Measurements from ENCODE around the gene ACTL7A.

DNA sequence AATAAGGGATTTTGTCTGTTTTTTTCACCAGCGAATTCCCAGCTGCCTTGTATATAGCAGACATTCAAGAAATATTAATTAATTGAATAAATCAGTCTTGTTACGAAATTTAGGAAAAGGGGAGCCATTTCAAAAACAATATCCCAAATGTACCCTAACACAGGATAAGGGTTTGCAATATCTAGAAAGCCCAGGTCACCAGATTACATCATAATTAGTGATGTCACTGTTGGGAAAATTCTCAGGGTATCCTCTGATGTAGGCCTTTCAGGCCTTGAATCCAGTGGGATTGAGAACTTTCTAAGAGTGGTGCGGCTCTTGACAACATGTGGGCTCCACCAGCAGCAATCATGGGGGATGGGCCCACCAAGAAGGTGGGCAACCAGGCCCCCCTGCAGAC is at the start of gene ACTL7A:
- TF ChIP-seq POLR2A (IDR thresholded peaks at IDR 0.05) = no peak
- TF ChIP-seq, protein P1, sequence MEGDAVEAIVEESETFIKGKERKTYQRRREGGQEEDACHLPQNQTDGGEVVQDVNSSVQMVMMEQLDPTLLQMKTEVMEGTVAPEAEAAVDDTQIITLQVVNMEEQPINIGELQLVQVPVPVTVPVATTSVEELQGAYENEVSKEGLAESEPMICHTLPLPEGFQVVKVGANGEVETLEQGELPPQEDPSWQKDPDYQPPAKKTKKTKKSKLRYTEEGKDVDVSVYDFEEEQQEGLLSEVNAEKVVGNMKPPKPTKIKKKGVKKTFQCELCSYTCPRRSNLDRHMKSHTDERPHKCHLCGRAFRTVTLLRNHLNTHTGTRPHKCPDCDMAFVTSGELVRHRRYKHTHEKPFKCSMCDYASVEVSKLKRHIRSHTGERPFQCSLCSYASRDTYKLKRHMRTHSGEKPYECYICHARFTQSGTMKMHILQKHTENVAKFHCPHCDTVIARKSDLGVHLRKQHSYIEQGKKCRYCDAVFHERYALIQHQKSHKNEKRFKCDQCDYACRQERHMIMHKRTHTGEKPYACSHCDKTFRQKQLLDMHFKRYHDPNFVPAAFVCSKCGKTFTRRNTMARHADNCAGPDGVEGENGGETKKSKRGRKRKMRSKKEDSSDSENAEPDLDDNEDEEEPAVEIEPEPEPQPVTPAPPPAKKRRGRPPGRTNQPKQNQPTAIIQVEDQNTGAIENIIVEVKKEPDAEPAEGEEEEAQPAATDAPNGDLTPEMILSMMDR (IDR thresholded peaks at IDR 0.05) = no peak
